Ovary (tissue), 9 donors: ENCODE measurements around the gene AVPI1. TPM values are rescaled to one million over a fixed set of nuclear protein-coding genes. Genes with fewer than 3 reads are reported as not detected.
A peak's percentile ranks its signal among the peaks of the same experiment; 100 is the strongest.
"Not testable (repeated sequence)": the region's sequence is repeated elsewhere in the genome, so short reads cannot be mapped to it uniquely, and the experiment has no call there.

ENCODE experiments used
- DNase-seq, 5 donors: peaks; one replicate each; pipeline ENCODE4 v3.0.0-alpha.2; 2019 to 2020
- H3K27ac ChIP-seq, 2 donors: fragments of 200-600 bp; one replicate each; pipeline versions ENCODE4 v1.5.1 to v1.8.0; 2019 to 2022
- H3K27me3 ChIP-seq: fragments of 200-600 bp; one replicate; pipeline ENCODE4 v1.8.0; 2022
- H3K36me3 ChIP-seq: fragments of 200-600 bp; sonication (generic); one replicate; pipeline ENCODE4 v1.5.1; 2019
- H3K4me1 ChIP-seq: one replicate; pipeline ENCODE4 v1.8.1; 2013; ENCODE audit warnings: mild to moderate bottlenecking, moderate library complexity; ENCODE audit not compliant: insufficient read depth
- H3K4me3 ChIP-seq: fragments of 200-600 bp; sonication (generic); one replicate; pipeline ENCODE4 v1.5.1; 2017
- H3K9me3 ChIP-seq, 2 donors: fragments of 200-600 bp in 1 of 2; sonication (generic) in 1 of 2; one replicate each; pipeline versions ENCODE4 v1.5.1 to v1.8.1; 2013 to 2019; ENCODE audit warnings: mild to moderate bottlenecking in 1 of 2, moderate library complexity in 1 of 2
- EP300 ChIP-seq: sonication (generic); formaldehyde crosslinking; IDR thresholded peaks from one replicate; pipeline ENCODE4 v1.6.1; 2017; ENCODE audit warnings: antibody characterized with exemption
- POLR2A ChIP-seq: fragments of 450-650 bp; IDR thresholded peaks from one replicate; pipeline ENCODE4 v1.6.1; 2017; ENCODE audit warnings: antibody characterized with exemption, mild to moderate bottlenecking, moderate library complexity
- WGBS, 3 donors: extraction: QIAGEN DNeasy Blood & Tissue Kit in 1 of 3; methylation state at CpG; one replicate each; pipeline versions ENCODE4 v1.1.5 to v1.1.7; 2013 to 2017; 5-methylcytosine and 5-hydroxymethylcytosine counted together
- intact Hi-C, 4 donors: fragments of 100-400 bp; cut with DNase I; formaldehyde crosslinking; loops; one replicate each; pipeline versions ENCODE4 v1.11.0 to v1.15.1; 2022 to 2023
- polyA plus RNA-seq, 2 donors: library from polyadenylated mRNA; stranded (reverse); fragments of 200-250 nt in 1 of 2; fragments of 350-450 nt in 1 of 2; fragmentation: Illumina TruSeq in 1 of 2; extraction: RNeasy Lipid Tissue Mini Kit (QIAGEN cat#74804) in 1 of 2; gene quantifications; one replicate each; pipeline ENCODE4 v1.2.3, GENCODE V29; 2013 to 2014
- total RNA-seq, 7 donors: library from RNA; depleted of rRNA in 2 of 7; stranded (reverse); fragments of >200 nt in 2 of 7; fragmentation: NEBNext Ultra II Directional in 3 of 7; extraction: Animal tissue kit (Norgen Biotek cat#: 25700) in 3 of 7; gene quantifications; one replicate each; pipeline versions ENCODE4 v1.1.0 to v1.2.4, GENCODE V29; 2016 to 2023
- TF ChIP-seq, protein P1 (sequence below), 3 donors: fragments of 450-650 bp in 2 of 3; fragments of 200-600 bp in 1 of 3; IDR thresholded peaks; one replicate each; pipeline versions ENCODE4 v1.5.1 to v1.8.0; 2016 to 2022; ENCODE audit warnings: antibody characterized with exemption in 3 of 3, mild to moderate bottlenecking in 1 of 3
- donor health status: DM: no; HTN: no; CAD: no; lungs with moderate emphysema.
- donor health status: DM: no; HTN: no; CAD: no.
- donor health status: Bipolar disorder and iron deficiency.
- donor health status: DM: yes; HTN: yes; CAD: no.
- donor health status: DM: no; HTN: no; CAD: no.
- donor health status: DM: yes; HTN: yes; CAD: no.

Gene AVPI1
- total and polyA plus RNA-seq, 9 donors, result 12.0 to 139 (median 29.8) TPM

DNA sequence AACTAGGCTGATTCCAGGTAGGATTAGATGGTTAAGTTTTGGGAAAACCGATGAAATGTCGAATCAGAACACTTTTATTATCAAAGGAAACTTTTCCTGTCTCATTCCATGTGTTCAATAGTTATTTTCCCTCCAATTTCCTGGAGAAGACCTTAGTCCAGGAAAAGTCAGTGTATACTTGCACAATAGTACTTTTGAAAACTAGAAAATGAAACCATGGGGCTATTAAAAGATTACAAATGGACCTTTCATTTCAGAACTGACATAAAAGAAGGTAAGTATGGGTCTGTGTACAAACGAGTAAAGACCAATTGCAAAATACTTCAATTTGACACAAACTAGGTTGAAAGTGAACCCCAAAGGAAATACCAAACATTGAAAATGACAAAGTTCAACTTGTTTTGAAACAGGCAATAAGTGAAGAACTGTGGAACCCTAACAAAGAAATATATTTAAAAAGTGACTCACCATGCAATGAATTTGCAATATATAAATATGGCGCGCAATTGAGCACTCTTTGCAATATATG, 2.1 kb downstream of the AVPI1 start:
- no peaks in the 10 kb centered on the region for H3K27me3 ChIP-seq
- H3K27ac ChIP-seq, result peak overlapping the region in 1 of 2 donors; percentile 47
- peaks cover 18% of the 10 kb centered on the region for H3K4me1 ChIP-seq
- TF ChIP-seq, protein P1, sequence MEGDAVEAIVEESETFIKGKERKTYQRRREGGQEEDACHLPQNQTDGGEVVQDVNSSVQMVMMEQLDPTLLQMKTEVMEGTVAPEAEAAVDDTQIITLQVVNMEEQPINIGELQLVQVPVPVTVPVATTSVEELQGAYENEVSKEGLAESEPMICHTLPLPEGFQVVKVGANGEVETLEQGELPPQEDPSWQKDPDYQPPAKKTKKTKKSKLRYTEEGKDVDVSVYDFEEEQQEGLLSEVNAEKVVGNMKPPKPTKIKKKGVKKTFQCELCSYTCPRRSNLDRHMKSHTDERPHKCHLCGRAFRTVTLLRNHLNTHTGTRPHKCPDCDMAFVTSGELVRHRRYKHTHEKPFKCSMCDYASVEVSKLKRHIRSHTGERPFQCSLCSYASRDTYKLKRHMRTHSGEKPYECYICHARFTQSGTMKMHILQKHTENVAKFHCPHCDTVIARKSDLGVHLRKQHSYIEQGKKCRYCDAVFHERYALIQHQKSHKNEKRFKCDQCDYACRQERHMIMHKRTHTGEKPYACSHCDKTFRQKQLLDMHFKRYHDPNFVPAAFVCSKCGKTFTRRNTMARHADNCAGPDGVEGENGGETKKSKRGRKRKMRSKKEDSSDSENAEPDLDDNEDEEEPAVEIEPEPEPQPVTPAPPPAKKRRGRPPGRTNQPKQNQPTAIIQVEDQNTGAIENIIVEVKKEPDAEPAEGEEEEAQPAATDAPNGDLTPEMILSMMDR (IDR thresholded peaks at IDR 0.05), result no peak
- TF ChIP-seq EP300, result no peak
- TF ChIP-seq POLR2A, result no peak
- no peak for DNase-seq
- peak overlapping the region; percentile 86 for H3K4me3 ChIP-seq
- no peaks in the 10 kb centered on the region for H3K36me3 ChIP-seq
- intact Hi-C loops, result loop anchor here in 1 of 4 donors (5.0 kb wide), 1 partner anchor 37 kb away; no protein-coding TSS in a partner anchor
- 70 to 77% (median 75%) methylated on average over 5 of the region's 5 CpGs for WGBS, 3 donors
- H3K9me3 ChIP-seq, result no peaks in the 10 kb centered on the region

DNA sequence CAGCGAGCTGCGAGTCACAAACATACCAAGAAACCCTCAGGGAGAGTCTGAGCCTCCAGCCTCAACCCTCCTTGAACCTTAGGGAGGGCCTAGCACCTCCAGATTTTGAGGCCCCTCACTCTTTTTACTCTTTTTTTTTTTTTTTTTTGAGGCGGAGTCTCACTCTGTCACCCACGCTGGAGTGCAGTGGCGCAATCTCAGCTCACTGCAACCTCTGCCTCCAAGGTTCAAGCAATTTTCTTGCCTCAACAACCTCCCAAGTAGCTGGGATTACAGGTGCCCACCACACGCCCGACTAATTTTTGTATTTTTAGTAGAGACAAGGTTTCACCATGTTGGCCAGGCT, 2.7 kb downstream of the AVPI1 start:
- peaks cover 18% of the 10 kb centered on the region for H3K4me1 ChIP-seq
- H3K27ac ChIP-seq, result peak overlapping the region in 1 of 2 donors; percentile 47
- peak overlapping the region; percentile 12 for H3K4me3 ChIP-seq
- 78 to 87% (median 84%) methylated on average over 7 of the region's 7 CpGs for WGBS, 3 donors
- intact Hi-C loops, H3K27me3 ChIP-seq, DNase-seq, H3K36me3 ChIP-seq, H3K9me3 ChIP-seq: not testable (repeated sequence)

DNA sequence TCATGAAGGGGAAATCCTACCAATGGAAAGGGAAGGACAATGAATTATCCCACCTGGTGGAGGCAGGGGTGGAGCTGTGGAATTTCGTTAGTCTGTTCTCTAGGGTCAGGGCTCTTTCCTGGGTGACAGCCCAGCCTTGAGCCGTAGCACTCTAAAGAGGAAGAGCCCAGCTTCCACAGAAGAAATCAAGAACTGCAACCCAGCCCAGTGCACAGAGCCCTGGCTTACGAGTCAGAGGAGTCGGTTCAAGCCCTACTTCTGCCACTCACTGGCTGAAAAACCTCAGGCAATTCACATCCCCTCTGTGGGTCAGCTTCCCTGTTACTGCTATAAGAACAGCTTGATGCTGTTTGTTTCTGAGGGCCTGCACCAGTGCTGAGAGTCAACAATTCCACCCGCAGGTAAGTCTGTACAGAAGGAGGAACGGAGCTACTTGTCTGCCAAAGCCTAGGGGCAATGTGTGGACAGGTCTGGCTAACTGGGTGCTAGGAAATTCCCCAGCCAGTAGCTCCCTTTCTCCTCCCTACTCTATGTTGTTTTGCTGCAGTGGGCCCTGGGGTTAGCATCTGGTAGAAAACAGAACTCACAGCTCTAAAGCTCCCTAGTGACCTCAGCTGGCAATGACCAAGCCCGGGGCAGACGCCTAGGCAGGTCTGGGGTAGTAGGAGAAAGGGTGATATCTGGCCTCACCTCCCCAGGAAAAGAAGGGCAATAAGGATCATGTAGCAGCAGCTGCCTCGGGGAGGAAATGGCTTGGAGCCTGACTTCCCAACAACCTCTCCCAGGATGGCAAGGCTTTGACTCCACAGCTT, 3.3 kb downstream of the AVPI1 start:
- DNase-seq, result peak in 1 of 5 donors; percentile 31
- Histone ChIP-seq H3K36me3 (no peaks in the 10 kb centered on the region), H3K4me3 (peak overlapping the region; percentile 12), H3K4me1 (peaks cover 18% of the 10 kb centered on the region), H3K27me3 (no peaks in the 10 kb centered on the region), H3K27ac (peak overlapping the region; percentile 45 to 47), H3K9me3 (no peaks in the 10 kb centered on the region)
- 34 to 47% (median 42%) methylated on average over 9 of the region's 9 CpGs for WGBS, 3 donors
- intact Hi-C loops, result no loop called here
- TF ChIP-seq, protein P1 (IDR thresholded peaks at IDR 0.05), result no peak
- TF ChIP-seq EP300 (no peak), POLR2A (no peak)

DNA sequence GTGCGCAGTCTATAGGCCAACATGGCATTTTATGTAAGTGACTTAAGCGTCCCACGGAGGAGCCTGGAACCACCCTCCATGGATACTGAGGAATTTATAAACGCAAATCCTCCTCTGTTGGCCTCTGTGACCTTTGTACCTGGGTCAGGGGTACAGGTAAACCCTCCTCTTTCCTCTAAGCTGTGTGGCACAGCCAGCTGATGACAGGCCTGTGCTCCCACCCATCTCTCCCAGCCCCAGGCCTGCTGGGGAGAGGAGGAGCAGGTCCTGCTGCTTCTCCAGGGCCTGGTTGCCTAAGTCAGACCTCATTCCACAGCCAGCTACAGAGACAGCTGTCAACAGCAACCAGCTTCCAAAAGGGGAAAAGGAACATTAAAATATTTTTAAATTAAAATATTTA, 5.0 kb downstream of the AVPI1 start:
- H3K36me3 ChIP-seq, result no peaks in the 10 kb centered on the region
- no peak overlapping the region for H3K4me3 ChIP-seq
- H3K4me1 ChIP-seq, result peaks cover 15% of the 10 kb centered on the region
- intact Hi-C loops, result no loop called here
- TF ChIP-seq, protein P1 (IDR thresholded peaks at IDR 0.05), result no peak
- TF ChIP-seq EP300 (no peak), POLR2A (no peak)
- 82 to 84% (median 82%) methylated on average over 4 of the region's 4 CpGs for WGBS, 3 donors
- H3K27ac ChIP-seq, result no peak overlapping the region
- DNase-seq, result no peak
- no peaks in the 10 kb centered on the region for H3K9me3 ChIP-seq
- no peaks in the 10 kb centered on the region for H3K27me3 ChIP-seq

DNA sequence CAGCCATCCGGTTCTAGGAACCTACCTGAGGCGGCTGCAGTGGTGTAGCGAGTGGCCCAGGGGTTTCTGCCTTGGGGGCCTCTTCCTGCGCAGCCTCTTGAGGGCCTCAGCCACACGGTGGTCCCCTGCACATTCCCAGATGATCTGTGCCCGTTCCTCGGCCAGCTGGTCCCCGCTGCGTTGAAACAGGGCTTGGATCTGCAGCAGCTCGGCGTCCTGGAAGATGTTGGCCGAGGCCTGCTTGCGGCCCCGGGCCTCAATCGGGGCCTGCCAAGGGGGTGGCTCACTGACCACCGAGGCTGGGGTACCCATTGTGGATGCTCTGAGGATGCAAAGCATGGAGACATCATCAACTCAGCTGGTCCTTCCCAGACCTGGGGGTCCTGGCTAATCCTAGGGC, 7.4 kb downstream of the AVPI1 start:
- no peaks in the 10 kb centered on the region for H3K9me3 ChIP-seq
- no peaks in the 10 kb centered on the region for H3K36me3 ChIP-seq
- H3K27me3 ChIP-seq, result no peaks in the 10 kb centered on the region
- TF ChIP-seq POLR2A (no peak), EP300 (no peak)
- TF ChIP-seq, protein P1 (IDR thresholded peaks at IDR 0.05), result no peak
- WGBS, 3 donors, result 90 to 92% (median 92%) methylated on average over 15 to 16 of the region's 16 CpGs
- intact Hi-C loops, result loop anchor here in 1 of 4 donors (10.0 kb wide), 1 partner anchor 55 kb away; the partner anchor contains the start of gene ZFYVE27
- no peak overlapping the region for H3K27ac ChIP-seq
- H3K4me1 ChIP-seq, result peaks cover 9% of the 10 kb centered on the region
- DNase-seq, result no peak
- H3K4me3 ChIP-seq, result no peak overlapping the region
